Activated CD4-positive, CD25-positive, alpha-beta regulatory T cell treated with anti-CD3 and anti-CD28 coated beads, Interleukin-2, amount 50 U/mL, for 16 hours (primary cell): ENCODE data around the gene ZNF594.
"Not testable (repeated sequence)": the region's sequence is repeated elsewhere in the genome, so short reads cannot be mapped to it uniquely, and the experiment has no call there.

Experiments
- DNase-seq: peaks from one replicate; pipeline ENCODE4 v3.0.0-alpha.2; 2020; ENCODE audit warnings: low read depth, low spot score

Gene ZNF594

DNA sequence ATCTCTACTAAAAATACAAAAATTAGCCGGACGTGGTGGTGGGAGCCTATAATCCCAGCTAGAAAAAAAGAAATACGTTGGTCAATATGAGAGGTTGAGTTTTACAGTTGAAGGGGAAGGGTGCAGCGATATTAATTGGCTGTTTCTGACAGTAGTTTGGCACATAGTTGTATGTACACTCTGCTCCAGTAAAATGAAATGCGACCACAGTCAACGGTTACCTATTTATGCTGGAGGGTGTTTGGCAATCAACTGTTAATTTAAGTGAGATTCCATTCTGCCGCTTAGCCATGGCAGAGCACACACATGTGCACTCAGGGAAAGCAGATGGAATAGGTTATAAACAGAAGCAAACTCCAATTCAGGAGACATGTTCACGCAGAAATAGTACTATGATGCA is 9.3 kb upstream of the ZNF594 start:
- no peak for DNase-seq

DNA sequence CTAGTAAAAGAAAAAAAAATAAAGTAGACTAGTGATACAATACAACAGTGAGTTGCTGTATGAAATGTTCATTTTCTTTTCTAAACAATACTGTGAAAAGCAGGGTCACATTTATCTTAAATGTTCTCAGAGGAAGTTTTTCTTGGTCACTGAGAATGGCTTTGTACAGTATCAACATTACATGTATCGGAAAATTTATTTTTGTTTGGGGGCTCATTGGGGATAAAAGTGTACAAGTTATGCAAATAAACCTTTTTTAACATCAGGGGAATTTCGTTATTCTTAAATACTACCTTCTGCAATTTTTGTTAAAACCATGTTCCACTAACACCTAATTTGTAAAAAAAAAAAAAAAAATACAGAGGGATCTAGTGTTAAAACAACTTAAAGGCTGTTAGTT is 8.7 kb upstream of the ZNF594 start:
- no peak for DNase-seq

DNA sequence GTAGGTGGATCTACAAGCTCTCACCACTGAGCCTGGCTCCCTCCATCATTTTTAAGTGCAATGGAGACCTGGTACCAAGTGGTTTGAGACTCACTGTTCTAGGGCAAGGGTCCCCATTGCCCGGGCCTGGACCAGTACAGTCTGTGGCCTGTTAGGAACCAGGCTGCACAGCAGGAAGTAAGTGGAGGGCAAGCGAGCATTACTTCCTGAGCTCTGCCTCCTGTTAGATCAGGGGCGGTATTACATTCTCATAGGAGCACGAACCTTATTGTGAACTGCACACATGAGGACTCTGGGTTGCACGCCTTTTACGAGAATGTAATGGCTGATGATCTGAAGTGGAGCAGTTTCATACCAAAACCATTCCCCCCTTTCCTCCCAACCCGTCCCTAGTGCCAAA is 6.8 kb upstream of the ZNF594 start:
- no peak for DNase-seq

DNA sequence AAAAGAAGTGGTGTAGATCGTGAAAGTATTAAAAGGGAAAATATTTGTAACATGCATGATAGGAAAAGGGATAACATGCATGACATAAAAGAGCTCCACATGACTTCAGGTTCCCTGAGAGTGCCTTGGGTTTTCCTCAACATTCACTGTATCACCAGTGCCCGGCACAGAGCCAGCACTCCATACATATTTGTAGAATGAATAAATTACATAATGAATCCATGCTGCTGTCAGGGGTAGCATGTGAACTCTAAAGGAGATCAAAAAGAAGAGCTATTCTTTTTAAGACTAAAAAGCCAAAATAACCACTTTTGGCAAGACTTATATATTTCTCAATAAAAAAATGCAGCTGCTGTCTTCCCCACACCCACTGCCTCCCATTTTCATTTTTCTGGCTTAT is 2.7 kb upstream of the ZNF594 start:
- DNase-seq, result no peak

DNA sequence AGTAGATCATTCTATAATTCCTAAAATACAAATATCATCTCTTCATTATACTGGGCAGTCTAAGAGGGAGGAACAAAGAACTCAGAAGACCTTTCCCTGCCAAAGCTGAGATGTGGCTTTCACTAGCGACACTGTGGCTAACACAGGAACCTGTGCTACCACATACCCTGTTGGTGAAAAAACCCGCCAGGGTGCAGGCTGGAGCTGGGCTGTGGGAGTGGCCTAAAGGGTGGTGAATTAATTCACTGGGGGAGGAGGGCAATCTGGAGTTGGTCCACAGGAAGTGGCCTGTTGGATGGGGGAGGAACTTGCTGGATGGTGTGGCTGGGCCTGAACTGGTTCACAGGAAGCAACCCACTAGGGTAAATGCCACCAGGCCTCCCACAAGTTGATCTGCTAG is 7.4 kb downstream of the ZNF594 start:
- DNase-seq, result no peak

DNA sequence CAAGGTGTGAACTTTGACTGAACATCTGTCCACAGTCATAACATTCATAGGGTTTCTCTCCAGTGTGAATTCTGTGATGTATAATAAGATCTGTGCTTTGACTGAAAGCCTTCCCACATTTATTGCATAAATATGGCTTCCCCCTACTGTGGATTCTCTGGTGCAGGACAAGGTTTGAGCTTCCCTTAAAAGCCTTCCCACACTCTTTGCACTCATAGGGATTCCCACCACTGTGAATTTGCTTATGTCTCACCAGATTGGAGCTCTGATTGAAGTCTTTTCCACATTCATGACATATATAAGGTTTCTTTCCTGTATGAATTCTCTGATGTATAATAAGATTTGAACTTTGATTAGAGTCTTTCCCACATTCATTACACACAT is 8.3 kb downstream of the ZNF594 start:
- DNase-seq, result no peak

DNA sequence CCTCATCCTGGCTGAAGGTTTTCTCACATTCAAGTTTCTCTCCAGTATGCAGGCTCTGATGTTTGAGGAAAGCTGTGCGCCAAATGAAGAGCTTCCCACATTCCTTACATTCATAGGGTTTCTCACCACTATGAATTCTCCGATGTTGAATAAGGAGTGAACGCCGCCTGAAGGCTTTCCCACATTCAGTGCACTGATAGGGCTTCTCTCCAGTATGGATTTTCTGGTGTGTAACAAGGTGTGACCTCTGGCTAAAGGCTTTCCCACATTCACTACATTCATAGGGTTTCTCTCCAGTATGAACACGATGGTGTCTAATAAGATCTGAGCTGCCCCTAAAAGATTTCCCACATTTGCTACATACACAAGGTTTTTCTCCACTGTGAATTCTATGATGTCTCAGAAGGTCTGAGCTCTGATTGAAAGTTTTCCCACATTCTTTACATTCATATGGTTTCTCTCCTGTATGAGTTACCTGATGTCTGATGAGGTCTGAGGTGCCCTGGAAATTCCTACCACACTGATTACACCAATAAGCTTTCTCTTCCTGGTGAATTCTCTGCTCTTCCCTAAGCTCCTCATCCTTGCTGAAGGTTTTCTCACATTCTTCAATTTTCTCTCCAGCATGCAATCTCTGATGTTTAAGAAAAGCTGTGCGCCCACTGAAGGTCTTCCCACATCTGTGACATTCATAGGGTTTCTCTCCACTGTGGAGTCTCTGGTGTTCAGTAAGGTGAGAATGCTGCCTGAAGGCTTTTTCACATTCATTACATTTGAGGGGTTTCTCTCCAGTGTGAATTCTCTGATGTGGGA is 8.9 kb downstream of the ZNF594 start:
- DNase-seq, result no peak

DNA sequence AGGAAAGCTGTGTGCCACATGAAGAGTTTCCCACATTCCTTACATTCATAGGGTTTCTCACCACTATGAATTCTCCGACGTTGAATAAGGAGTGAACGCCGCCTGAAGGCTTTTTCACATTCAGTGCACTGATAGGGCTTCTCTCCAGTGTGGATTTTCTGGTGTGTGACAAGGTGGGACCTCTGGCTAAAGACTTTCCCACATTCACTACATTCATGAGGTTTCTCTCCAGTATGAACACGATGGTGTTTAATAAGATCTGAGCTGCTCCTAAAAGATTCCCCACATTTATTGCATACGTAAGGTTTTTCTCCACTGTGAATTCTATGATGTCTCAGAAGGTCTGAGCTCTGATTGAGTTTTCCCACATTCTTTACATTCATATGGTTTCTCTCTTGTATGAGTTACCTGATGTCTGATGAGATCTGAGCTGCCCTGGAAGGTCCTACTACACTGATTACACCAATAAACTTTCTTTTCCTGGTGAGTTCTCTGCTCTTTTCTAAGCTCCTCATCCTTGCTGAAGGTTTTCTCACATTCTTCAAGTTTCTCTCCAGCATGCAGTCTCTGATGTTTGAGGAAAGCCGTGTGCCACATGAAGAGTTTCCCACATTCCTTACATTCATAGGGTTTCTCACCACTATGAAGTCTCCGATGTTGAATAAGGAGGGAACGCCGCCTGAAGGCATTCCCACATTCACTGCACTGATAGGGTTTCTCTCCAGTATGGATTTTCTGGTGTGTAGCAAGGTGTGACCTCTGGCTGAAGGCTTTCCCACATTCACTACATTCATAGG is 10.0 kb downstream of the ZNF594 start:
- no peak for DNase-seq

DNA sequence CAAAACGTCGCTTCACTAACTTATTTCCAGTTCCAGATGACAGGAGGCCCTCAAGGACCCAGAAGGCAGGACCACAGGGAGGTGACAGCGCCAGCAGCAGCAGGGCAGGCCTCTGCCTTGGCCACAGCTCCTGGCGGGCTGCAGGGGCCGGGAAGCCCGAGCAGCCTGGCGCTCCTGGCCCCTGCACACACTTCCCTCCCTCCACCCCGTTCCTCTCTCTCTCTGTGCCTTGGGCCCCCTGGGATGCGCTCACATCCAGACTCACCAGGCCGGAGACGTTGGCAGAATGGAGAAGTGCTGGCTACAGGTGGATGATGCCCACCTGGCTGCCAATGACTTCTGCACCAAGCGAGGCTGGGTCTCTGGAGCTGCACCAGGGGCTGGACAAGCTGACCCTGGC is 12.7 kb downstream of the ZNF594 start:
- DNase-seq, result no peak

DNA sequence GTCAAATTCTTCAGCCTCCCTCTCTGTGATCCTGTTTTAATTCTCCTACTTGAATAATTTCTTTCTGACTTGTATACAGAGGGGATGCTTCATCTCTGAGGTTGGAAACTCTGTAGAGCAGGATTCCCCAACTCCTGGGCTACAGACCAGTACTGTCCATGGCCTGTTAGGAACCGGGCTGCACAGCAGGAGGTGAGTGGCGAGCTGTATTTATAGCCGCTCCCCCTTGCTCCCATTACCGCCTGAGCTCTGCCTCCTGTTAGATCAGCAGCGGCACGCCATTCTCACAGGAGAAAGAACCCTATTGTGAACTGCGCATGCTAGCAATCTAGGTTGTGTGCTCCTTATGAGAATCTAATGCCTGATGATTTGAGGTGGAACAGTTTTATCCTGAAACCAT is 16.6 kb downstream of the ZNF594 start:
- not testable (repeated sequence) for DNase-seq

DNA sequence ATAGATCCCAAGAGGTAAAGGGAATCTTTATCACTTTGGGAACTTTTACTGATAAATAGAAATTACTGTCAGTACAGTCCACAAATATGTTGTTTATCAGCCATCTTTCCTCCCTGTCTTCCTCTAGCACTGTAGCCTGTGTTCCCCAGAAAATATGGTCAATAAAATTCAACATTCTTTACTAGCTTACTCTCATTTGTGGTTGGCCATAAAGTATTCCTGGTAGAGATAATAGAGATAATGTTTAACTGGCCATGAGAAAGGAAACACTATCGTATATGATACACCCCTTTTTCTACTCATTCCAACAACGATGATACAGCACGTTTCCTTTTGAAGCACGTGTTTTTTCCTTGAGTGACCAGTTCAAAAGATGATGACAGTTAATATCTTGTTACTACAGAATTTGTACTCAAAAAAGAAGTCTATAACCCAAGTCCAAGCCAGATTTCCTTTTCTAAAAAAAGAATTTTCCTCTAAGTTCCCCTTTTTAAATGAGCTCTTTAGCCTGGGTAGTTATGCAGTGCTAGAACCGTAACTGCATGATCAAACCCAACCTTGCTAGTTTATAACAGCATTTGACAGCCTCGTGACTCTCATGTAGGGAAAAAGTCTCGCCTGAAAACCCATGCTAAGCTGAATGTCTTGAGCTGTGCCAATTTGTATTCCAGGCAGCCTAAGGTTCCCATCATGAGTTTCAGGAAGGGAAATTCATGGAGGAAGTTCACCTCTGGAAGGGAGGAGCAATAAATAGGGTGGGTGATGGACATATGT is 25.7 kb downstream of the ZNF594 start:
- DNase-seq, result not testable (repeated sequence)

DNA sequence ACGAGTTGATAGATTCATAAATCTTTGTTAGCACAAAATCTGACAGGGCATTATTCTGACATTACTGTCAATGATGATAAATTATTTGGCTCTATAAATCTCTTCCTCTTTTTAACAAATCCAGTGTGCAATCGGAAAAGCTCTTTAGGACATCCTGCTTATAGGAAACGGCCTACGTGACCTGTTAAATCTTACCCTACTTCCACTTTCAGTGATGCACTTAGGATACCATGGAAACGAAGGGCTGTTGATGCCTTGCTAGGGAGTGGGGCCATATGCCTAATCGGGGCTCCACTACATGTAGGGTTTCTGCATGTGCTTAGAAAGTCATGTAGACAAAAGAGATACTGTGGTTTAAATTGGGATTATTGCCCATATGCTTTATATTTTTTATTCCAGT is 27.2 kb downstream of the ZNF594 start:
- DNase-seq, result no peak

DNA sequence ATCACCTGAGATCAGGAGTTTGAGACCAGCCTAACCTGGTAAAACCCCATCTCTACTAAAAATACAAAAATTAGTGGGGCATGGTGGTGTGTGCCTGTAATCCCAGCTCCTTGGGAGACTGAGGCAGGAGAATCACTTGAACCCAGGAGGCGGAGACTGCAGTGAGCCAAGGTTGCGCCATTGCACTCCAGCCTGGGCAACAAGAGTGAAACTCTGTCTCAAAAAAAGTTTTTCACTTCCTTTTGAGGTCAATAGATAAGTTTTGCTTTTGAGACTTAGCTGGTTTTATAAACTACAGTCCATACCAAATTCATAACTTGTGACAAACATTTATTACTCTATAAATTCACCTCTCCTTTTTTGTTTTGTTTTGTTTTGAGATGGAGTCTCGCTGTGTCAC is 29.9 kb downstream of the ZNF594 start:
- DNase-seq, result not testable (repeated sequence)

DNA sequence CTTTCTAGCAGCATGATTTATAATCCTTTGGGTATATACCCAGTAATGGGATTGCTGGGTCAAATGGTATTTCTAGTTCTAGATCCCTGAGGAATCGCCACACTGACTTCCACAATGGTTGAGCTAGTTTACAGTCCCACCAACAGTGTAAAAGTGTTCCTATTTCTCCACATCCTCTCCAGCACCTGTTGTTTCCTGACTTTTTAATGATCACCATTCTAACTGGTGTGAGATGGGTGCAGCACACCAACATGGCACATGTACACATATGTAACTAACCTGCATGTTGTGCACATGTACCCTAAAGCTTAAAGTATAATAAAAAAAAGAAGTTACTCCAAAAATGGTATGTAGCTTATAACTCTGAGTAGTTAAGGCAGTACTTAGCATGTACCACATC is 31.0 kb downstream of the ZNF594 start:
- DNase-seq, result not testable (repeated sequence)

DNA sequence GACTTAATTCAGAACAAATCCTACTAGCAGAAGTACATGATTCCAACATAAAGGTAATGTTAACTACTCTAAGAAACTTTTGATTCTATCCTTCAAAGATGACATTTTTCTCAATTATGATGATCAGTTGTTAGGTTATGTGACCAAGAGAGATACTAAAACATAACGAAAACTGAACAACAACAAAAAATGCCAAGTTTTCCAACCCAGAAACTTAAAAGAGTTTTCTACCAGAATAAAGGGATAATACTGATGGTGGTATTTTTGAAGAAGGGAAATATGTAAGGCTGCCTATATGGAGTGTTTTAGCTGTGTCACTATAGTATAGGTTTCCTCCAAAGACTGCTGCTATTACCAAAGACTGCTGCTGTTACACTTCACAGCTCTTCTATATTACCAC is 45.5 kb downstream of the ZNF594 start:
- not testable (repeated sequence) for DNase-seq

DNA sequence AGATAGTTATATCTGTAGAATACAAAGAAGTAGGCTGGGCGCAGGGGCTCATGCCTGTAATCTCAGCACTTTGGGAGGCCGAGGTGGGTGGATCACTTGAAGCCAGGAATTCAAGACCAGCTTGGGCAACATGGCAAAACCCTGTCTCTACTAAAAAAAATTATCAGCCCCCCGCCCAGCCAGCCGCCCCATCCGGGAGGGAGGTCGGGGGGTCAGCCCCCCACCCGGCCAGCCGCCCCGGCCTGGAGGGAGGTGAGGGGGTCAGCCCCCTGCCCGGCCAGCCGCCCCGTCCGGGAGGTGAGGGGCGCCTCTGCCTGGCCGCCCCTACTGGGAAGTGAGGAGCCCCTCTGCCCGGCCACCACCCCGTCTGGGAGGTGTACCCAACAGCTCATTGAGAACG is 48.8 kb downstream of the ZNF594 start:
- not testable (repeated sequence) for DNase-seq

DNA sequence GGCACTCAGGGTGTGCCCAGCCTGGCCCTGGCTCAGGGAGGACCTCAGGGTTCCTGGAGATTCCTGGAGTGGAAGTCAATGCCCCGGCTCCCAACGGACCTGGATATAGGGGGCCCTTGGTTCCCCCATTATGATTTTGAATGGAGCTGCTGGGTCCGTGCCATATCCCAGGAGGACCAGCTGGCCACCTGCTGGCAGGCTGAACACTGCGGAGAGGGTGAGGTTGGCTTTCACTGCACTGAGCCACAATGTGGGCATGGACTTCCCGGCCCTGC is 52.3 kb downstream of the ZNF594 start:
- DNase-seq, result no peak

DNA sequence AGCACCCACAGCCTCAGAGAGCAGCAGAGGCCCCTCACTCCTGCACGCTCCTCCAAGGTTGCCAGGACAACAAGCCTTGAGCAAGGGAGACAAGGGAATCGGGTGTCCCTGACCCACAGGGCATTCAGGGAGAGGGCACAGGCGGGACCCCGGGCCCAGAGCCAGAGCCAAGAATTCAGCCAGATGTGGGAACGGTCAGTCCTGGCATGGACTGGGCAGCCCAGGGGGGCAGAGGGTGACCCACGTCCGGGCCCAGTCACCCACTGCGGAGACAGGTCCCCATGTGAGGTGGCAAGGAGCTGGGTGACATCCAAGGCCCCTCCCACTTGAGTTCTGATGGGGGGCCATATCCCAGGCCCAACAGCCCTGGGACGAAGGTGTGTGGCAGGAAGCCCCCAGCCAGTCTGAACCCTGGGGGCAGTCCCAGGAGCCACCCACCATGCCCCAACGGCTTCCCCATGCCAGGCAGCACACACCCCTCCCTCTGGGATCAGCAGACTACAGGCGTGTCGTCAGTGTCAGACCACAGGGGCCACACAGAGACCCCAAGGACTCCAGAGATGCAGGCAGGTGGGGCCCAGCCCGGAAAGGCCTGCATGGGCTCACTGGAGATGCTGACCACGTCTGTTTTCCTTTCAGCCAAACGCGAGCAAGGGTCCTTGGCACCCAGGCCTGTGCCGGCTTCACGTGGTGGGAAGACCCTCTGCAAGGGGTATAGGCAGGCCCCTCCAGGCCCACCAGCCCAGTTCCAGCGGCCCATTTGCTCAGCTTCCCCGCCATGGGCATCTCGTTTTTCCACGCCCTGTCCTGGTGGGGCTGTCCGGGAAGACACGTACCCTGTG is 52.8 kb downstream of the ZNF594 start:
- DNase-seq, result no peak

DNA sequence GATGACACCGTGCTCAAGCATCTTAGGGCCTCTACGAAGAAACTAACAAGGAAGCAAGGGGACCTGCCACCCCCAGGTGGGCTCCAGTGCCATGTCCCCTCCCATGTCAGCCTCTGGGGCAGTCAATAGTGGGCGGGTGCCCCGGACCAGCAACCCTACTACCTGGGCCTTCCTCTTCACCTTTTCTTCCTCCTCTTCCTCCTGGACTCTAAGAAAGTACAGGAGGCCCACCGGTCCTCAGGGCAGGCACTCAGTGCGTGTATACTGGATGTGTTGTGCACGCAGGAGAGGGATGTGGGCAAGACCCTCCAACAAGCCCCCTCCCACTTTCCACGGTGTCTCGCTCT is 53.5 kb downstream of the ZNF594 start:
- not testable (repeated sequence) for DNase-seq

DNA sequence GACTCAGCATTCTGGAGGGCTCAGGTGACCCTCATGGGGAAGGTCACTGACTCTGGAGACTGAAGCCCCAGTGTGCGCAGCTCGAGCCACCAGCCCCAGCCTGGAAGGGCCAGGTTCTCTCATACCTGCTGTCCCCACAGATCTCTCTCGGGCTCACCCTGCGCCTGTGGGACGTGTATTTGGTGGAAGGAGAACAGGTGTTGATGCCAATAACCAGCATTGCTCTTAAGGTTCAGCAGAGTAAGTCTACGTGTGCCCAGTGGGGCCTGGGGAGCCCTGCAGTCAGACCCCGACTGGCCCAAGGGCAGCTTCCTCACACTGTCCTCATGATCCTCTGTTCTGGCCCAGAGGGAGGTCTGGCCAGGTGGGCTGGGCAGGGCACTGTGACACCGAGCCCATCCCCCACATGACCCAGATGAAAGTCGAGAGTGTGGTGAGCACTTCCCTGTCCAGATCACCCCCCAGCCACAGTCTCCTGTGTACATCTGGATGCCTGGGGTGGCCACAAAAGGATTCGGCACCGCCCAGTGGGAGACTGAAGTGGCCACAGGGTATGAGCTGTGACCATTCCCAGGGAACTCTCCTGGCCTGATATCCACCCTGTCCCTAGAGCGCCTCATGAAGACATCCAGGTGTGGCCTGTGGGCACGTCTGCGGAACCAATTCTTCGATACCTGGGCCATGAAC is 54.0 kb downstream of the ZNF594 start:
- not testable (repeated sequence) for DNase-seq
